GM12878 (cell line): ENCODE results near the gene GOSR1. TPM values are rescaled to one million over a fixed set of nuclear protein-coding genes. Genes with fewer than 3 reads are reported as not detected.

Experiments
- ATAC-seq: fragments of 200-7000 bp; cut with Tn5 transposase; 3 replicates; pipeline ENCODE4 v1.9.1; 2020; ENCODE audit warnings: mild to moderate bottlenecking, moderate library complexity
- BruUV-seq: library from RNA; stranded (reverse); fragments of 400-500 nt; replicated peaks from 2 replicates; lab custom pipeline; 2021; lab: Mats Ljungman, UMichigan
- CTCF ChIA-PET: fragments of 300-600 bp; sonication (Branson Sonifier 250); formaldehyde crosslinking; extraction: SDS; loops from one replicate; lab custom pipeline; 2021; ENCODE audit warnings: inconsistent platforms; lab: Yijun Ruan, JAX
- POLR2A ChIA-PET: fragments of 350-600 bp; formaldehyde crosslinking; extraction: SDS; loops from one replicate; lab custom pipeline; 2021; ENCODE audit warnings: inconsistent platforms; lab: Charles Lee
- RAD21 ChIA-PET: fragments of 300-600 bp; sonication (Branson Sonifier 250); formaldehyde crosslinking; loops from one replicate; lab custom pipeline; 2023; ENCODE audit warnings: antibody characterized with exemption; ENCODE audit not compliant: unreplicated experiment; lab: Charles Lee
- SMC1A ChIA-PET: fragments of 300-600 bp; sonication (Branson Sonifier 250); formaldehyde crosslinking; loops from one replicate; lab custom pipeline; 2023; ENCODE audit not compliant: unreplicated experiment, uncharacterized antibody; lab: Charles Lee
- DNase-seq: peaks from one replicate; pipeline ENCODE4 v3.0.0-alpha.2; 2011; ENCODE audit warnings: low read depth, low spot score
- FAIRE-seq: peaks from 3 replicates; lab custom pipeline; 2011; peaks lifted over from hg19 to GRCh38; lab: Jason Lieb, UNC
- H2AFZ ChIP-seq: 2 replicates; pipeline ENCODE4 v1.6.0; 2011; ENCODE audit warnings: low read depth, low read length, control low read depth; ENCODE audit not compliant: control insufficient read depth
- H3K27ac ChIP-seq: 2 replicates; pipeline ENCODE4 v1.5.1; 2011; ENCODE audit warnings: control low read depth; ENCODE audit not compliant: control insufficient read depth, insufficient read depth
- H3K27me3 ChIP-seq, 2 experiments: replicated peaks in 1 of 2; 2 replicates each; pipeline versions ENCODE4 v1.6.0 to v1.6.1; 2011; ENCODE audit warnings: low read length in 1 of 2; ENCODE audit not compliant: control insufficient read depth in 2 of 2, insufficient read depth in 2 of 2
- H3K36me3 ChIP-seq, 2 experiments: 2 replicates each; pipeline ENCODE4 v1.5.1; 2011; ENCODE audit warnings: low read length in 1 of 2; ENCODE audit not compliant: control insufficient read depth in 2 of 2, insufficient read depth in 2 of 2
- H3K4me1 ChIP-seq: 2 replicates; pipeline ENCODE4 v1.6.1; 2011; ENCODE audit warnings: mild to moderate bottlenecking, low read length, moderate library complexity, mixed read lengths; ENCODE audit not compliant: control insufficient read depth, insufficient read depth
- H3K4me2 ChIP-seq: 2 replicates; pipeline ENCODE4 v1.6.0; 2011; ENCODE audit warnings: control low read depth; ENCODE audit not compliant: control insufficient read depth, insufficient read depth
- H3K4me3 ChIP-seq: fragments of 200-600 bp; sonication (generic); 2 replicates; pipeline ENCODE4 v1.5.1; 2016
- H3K79me2 ChIP-seq: 2 replicates; pipeline ENCODE4 v1.6.0; 2011; ENCODE audit warnings: low read length; ENCODE audit not compliant: control insufficient read depth, insufficient read depth
- H3K9ac ChIP-seq: 2 replicates; pipeline ENCODE4 v1.8.0; 2011; ENCODE audit warnings: low read length, control low read depth, mixed read lengths; ENCODE audit not compliant: control insufficient read depth, insufficient read depth
- H3K9me3 ChIP-seq: replicated peaks from 3 replicates; pipeline ENCODE4 v1.5.1; 2011; ENCODE audit warnings: mild to moderate bottlenecking, low read length; ENCODE audit not compliant: control insufficient read depth, insufficient read depth
- H4K20me1 ChIP-seq: 2 replicates; pipeline ENCODE4 v1.6.0; 2011; ENCODE audit not compliant: control insufficient read depth, insufficient read depth
- ATF2 ChIP-seq: IDR thresholded peaks from 2 replicates; pipeline ENCODE4 v1.6.1; 2012; ENCODE audit warnings: low read length, inconsistent platforms
- BMI1 ChIP-seq: fragments of 450-650 bp; IDR thresholded peaks from 2 replicates; pipeline ENCODE4 v1.6.1; 2016; ENCODE audit warnings: mild to moderate bottlenecking, moderate library complexity, borderline replicate concordance
- CBFB ChIP-seq: IDR thresholded peaks from 2 replicates; pipeline ENCODE4 v1.6.1; 2016; ENCODE audit warnings: antibody characterized with exemption, low read depth
- CHD2 ChIP-seq: IDR thresholded peaks from 2 replicates; pipeline ENCODE4 v1.6.1; 2011; ENCODE audit warnings: low read depth, low read length, improper control_type of control experiment, borderline replicate concordance
- CUX1 ChIP-seq: IDR thresholded peaks from 2 replicates; pipeline ENCODE4 v1.6.1; 2012; ENCODE audit warnings: improper control_type of control experiment, low read depth, low read length; ENCODE audit not compliant: insufficient replicate concordance
- E2F4 ChIP-seq: IDR thresholded peaks from 2 replicates; pipeline ENCODE4 v1.6.1; 2012; ENCODE audit warnings: low read depth, low read length, improper control_type of control experiment
- JUNB ChIP-seq: IDR thresholded peaks from 2 replicates; pipeline ENCODE4 v1.6.1; 2016; ENCODE audit warnings: antibody characterized with exemption, mild to moderate bottlenecking
- MAX ChIP-seq: IDR thresholded peaks from 2 replicates; pipeline ENCODE4 v1.6.1; 2012; ENCODE audit warnings: low read depth, low read length, improper control_type of control experiment
- NFYA ChIP-seq: IDR thresholded peaks from 2 replicates; pipeline ENCODE4 v1.6.1; 2011; ENCODE audit warnings: low read depth, mild to moderate bottlenecking, low read length, improper control_type of control experiment, borderline replicate concordance
- NR2C2 ChIP-seq: IDR thresholded peaks from 2 replicates; pipeline ENCODE4 v1.6.1; 2011; ENCODE audit warnings: borderline replicate concordance, low read depth; ENCODE audit not compliant: control insufficient read depth, insufficient read length
- SIN3A ChIP-seq: IDR thresholded peaks from 2 replicates; pipeline ENCODE4 v1.6.1; 2012; ENCODE audit warnings: low read depth, low read length, improper control_type of control experiment
- SRF ChIP-seq, 2 experiments: IDR thresholded peaks; 2 replicates each; pipeline ENCODE4 v1.6.1; 2011; ENCODE audit warnings: low read depth in 2 of 2, low read length in 2 of 2, mild to moderate bottlenecking in 1 of 2, moderate library complexity in 1 of 2
- YY1 ChIP-seq: IDR thresholded peaks from 2 replicates; pipeline ENCODE4 v1.6.1; 2011; ENCODE audit warnings: low read depth, mild to moderate bottlenecking, low read length
- ZNF217 ChIP-seq: fragments of 450-650 bp; IDR thresholded peaks from 2 replicates; pipeline ENCODE4 v1.6.1; 2017; ENCODE audit warnings: antibody characterized with exemption, mild to moderate bottlenecking
- ZNF24 ChIP-seq: fragments of 450-650 bp; IDR thresholded peaks from 2 replicates; pipeline ENCODE4 v1.6.1; 2017; ENCODE audit warnings: antibody characterized with exemption, mild to moderate bottlenecking
- WGBS: methylation state at CpG from one replicate; pipeline ENCODE4 v1.1.6; 2016; ENCODE audit warnings: low lambda C conversion rate; ENCODE audit not compliant: insufficient replicate concordance, insufficient coverage; ENCODE audit errors: missing lambda C conversion rate; 5-methylcytosine and 5-hydroxymethylcytosine counted together
- in situ Hi-C: fragments of 300-500 bp; cut with MboI; formaldehyde crosslinking; loops from 9 replicates; pipeline ENCODE4 v1.14.3; 2018; ENCODE audit warnings: mixed read lengths
- intact Hi-C: fragments of 100-400 bp; cut with micrococcal nuclease; formaldehyde crosslinking; loops from one replicate; pipeline ENCODE4 v1.14.2; 2022; ENCODE audit not compliant: unreplicated experiment
- polyA plus RNA-seq, 11 experiments: library from polyadenylated mRNA; depleted of rRNA in 4 of 11; unstranded in 6 of 11; stranded (reverse) in 5 of 11; fragments of >200 nt; fragmentation: Nextera tagmentation in 4 of 11; fragmentation: Illumina TruSeq in 1 of 11; extraction: Ambion mirVana in 4 of 11; extraction: Trizol in 1 of 11; gene quantifications; 1 replicate in 1 of 11; 2 replicates in 10 of 11; pipeline versions ENCODE4 v1.2.1 to v1.2.3, GENCODE V29; 2011 to 2016; ENCODE audit warnings: inconsistent platforms in 2 of 11, missing spikeins in 2 of 11, low read depth in 1 of 11
- total RNA-seq, 4 experiments: library from RNA; depleted of rRNA in 3 of 4; stranded (reverse); fragments of >200 nt in 3 of 4; fragmentation: Illumina TruSeq in 1 of 4; extraction: Trizol in 1 of 4; gene quantifications; 2 replicates each; pipeline versions ENCODE4 v1.2.1 to v1.2.3, GENCODE V29; 2013 to 2021

The GOSR1 gene
- total and polyA plus RNA-seq, 10 of the 15 experiments (the other 5 are each of a cell fraction or from before 2014, with no cell fraction given), result 21.4 to 99.3 (median 42.9) TPM

GRCh38 chr17:30552994-30553566 lies 75.9 kb downstream of the GOSR1 start:
- Histone ChIP-seq H2AFZ (no peak overlapping the region), H3K27ac (no peak overlapping the region), H3K4me1 (peaks cover 10% of the 10 kb centered on the region), H4K20me1 (no peaks in the 10 kb centered on the region), H3K4me2 (no peak overlapping the region), H3K36me3 (no peaks in the 10 kb centered on the region), H3K9me3 (no peaks in the 10 kb centered on the region), H3K79me2 (no peaks in the 10 kb centered on the region), H3K4me3 (no peak overlapping the region), H3K27me3 (no peaks in the 10 kb centered on the region), H3K9ac (no peak overlapping the region)
- ChIA-PET POLR2A (no interaction called here), CTCF (interaction anchor here (0.6 to 0.8 kb wide), 2 partner anchors 152 to 340 kb away, joined by 3 to 4 read pairs; no protein-coding TSS in a partner anchor), SMC1A (interaction anchor here (0.7 kb wide), 1 partner anchor 218 kb away, joined by 3 read pairs; no protein-coding TSS in a partner anchor), RAD21 (no interaction called here)
- intact Hi-C loops (no loop called here), in situ Hi-C loops (no loop called here)
- ATAC-seq (no peak), DNase-seq (no peak), FAIRE-seq (no peak)
- BruUV-seq, result no TSS peak
- 80% methylated on average over 10 of the region's 10 CpGs for WGBS
- TF ChIP-seq NFYA (no peak), YY1 (no peak), CBFB (no peak), E2F4 (no peak), ATF2 (no peak), SIN3A (no peak), NR2C2 (no peak), ZNF217 (no peak), ZNF24 (no peak), MAX (no peak), CUX1 (no peak), CHD2 (no peak), JUNB (no peak), SRF (IDR thresholded peaks at IDR 0.05; ENCODE audit: low read depth in 2 of 2, low read length in 2 of 2) (no peak), BMI1 (no peak)
